ENCODE data around the gene NFKBIE.

The NFKBIE gene

GRCh38 chr6:44272529-44272928 is 7.2 kb upstream of the NFKBIE start:
- in situ Hi-C loops (cut with MboI; ENCODE audit: low sequenced_read_pairs) = no loop called here
- no peak for DNase-seq (ENCODE audit: low spot score in 2 of 2)
- Histone ChIP-seq H3K4me3 (no peak overlapping the region), H3K4me1 (no peaks in the 10 kb centered on the region), H3K36me3 (replicated peaks) (no peaks in the 10 kb centered on the region), H3K9me3 (no peaks in the 10 kb centered on the region), H3K27me3 (ENCODE audit: low read depth) (peaks cover 11% of the 10 kb centered on the region)

GRCh38 chr6:44271914-44272313 is 6.6 kb upstream of the NFKBIE start:
- Histone ChIP-seq H3K4me1 (no peaks in the 10 kb centered on the region), H3K4me3 (no peak overlapping the region), H3K27me3 (ENCODE audit: low read depth) (peaks cover 7% of the 10 kb centered on the region), H3K36me3 (replicated peaks) (no peaks in the 10 kb centered on the region), H3K9me3 (no peaks in the 10 kb centered on the region)
- DNase-seq (ENCODE audit: low spot score in 2 of 2) = no peak
- in situ Hi-C loops (cut with MboI; ENCODE audit: low sequenced_read_pairs) = no loop called here

- DNase-seq (ENCODE audit: low spot score in 2 of 2) = no peak
- Histone ChIP-seq H3K9me3 (no peaks in the 10 kb centered on the region), H3K36me3 (replicated peaks) (no peaks in the 10 kb centered on the region), H3K4me1 (no peaks in the 10 kb centered on the region), H3K27me3 (ENCODE audit: low read depth) (peaks cover 7% of the 10 kb centered on the region), H3K4me3 (no peak overlapping the region)
- in situ Hi-C loops (cut with MboI; ENCODE audit: low sequenced_read_pairs) = no loop called here
These were observed 6.0 kb upstream of the NFKBIE start for GRCh38 chr6:44271406-44271723.

GRCh38 chr6:44270526-44271405 is 5.4 kb upstream of the NFKBIE start:
- Histone ChIP-seq H3K27me3 (ENCODE audit: low read depth) (peaks cover 7% of the 10 kb centered on the region), H3K9me3 (no peaks in the 10 kb centered on the region), H3K36me3 (replicated peaks) (no peaks in the 10 kb centered on the region), H3K4me1 (peaks cover under 1% of the 10 kb centered on the region; the same call in 1 of the 2 replicates), H3K4me3 (peak overlapping the region; percentile 13; the same call in 1 of the 2 replicates)
- in situ Hi-C loops (cut with MboI; ENCODE audit: low sequenced_read_pairs) = no loop called here
- peak in 1 of 2 experiments; percentile 68 for DNase-seq (ENCODE audit: low spot score in 2 of 2)

GRCh38 chr6:44269921-44270525 is 4.7 kb upstream of the NFKBIE start, which contains the start of gene TMEM151B:
Gene TMEM151B, plus strand, starts transcription at chr6:44270450. Its CDS starts 293 bp downstream, at chr6:44270743.
- DNase-seq (ENCODE audit: low spot score in 2 of 2) = peak in 1 of 2 experiments; percentile 20
- H3K4me1 ChIP-seq = peaks cover 3% of the 10 kb centered on the region
- H3K9me3 ChIP-seq = no peaks in the 10 kb centered on the region
- no peaks in the 10 kb centered on the region for H3K36me3 ChIP-seq (replicated peaks)
- in situ Hi-C loops (cut with MboI; ENCODE audit: low sequenced_read_pairs) = loop anchor here (5.0 kb wide), 1 partner anchor 67 kb away; no protein-coding TSS in a partner anchor
- H3K27me3 ChIP-seq (ENCODE audit: low read depth) = peaks cover 7% of the 10 kb centered on the region
- peak within 1 kb of the TSS; percentile 13; the same call in 1 of the 2 replicates for H3K4me3 ChIP-seq

GRCh38 chr6:44269178-44269920 is 4.0 kb upstream of the NFKBIE start:
- in situ Hi-C loops (cut with MboI; ENCODE audit: low sequenced_read_pairs) = loop anchor here (5.0 kb wide), 1 partner anchor 68 kb away; no protein-coding TSS in a partner anchor

GRCh38 chr6:44268095-44268628 is 2.8 kb upstream of the NFKBIE start:
- in situ Hi-C loops (cut with MboI; ENCODE audit: low sequenced_read_pairs) = loop anchor here (5.0 kb wide), 1 partner anchor 69 kb away; no protein-coding TSS in a partner anchor
- DNase-seq (ENCODE audit: low spot score in 2 of 2) = peak; percentile 69 to 75
- no peaks in the 10 kb centered on the region for H3K36me3 ChIP-seq (replicated peaks)
- peaks cover 7% of the 10 kb centered on the region for H3K27me3 ChIP-seq (ENCODE audit: low read depth)
- peaks cover 11% of the 10 kb centered on the region for H3K4me1 ChIP-seq
- H3K9me3 ChIP-seq = no peaks in the 10 kb centered on the region
- no peak overlapping the region for H3K4me3 ChIP-seq

More at GRCh38 chr6:44269178-44269920, 4.0 kb upstream of the NFKBIE start:
- H3K36me3 ChIP-seq (replicated peaks) = no peaks in the 10 kb centered on the region
- no peak for DNase-seq (ENCODE audit: low spot score in 2 of 2)
- no peaks in the 10 kb centered on the region for H3K9me3 ChIP-seq
- peaks cover 3% of the 10 kb centered on the region for H3K4me1 ChIP-seq
- no peak overlapping the region for H3K4me3 ChIP-seq
- H3K27me3 ChIP-seq (ENCODE audit: low read depth) = peaks cover 7% of the 10 kb centered on the region

- Histone ChIP-seq H3K4me3 (no peak overlapping the region), H3K36me3 (replicated peaks) (no peaks in the 10 kb centered on the region), H3K4me1 (peaks cover 11% of the 10 kb centered on the region), H3K9me3 (no peaks in the 10 kb centered on the region), H3K27me3 (ENCODE audit: low read depth) (peaks cover 7% of the 10 kb centered on the region)
- DNase-seq (ENCODE audit: low spot score in 2 of 2) = no peak
- in situ Hi-C loops (cut with MboI; ENCODE audit: low sequenced_read_pairs) = loop anchor here (5.0 kb wide), 1 partner anchor 70 kb away; no protein-coding TSS in a partner anchor
These were observed 1.9 kb upstream of the NFKBIE start for GRCh38 chr6:44267252-44267651.

GRCh38 chr6:44266347-44266746 is 996 bp upstream of the NFKBIE start:
- Histone ChIP-seq H3K36me3 (replicated peaks) (no peaks in the 10 kb centered on the region), H3K27me3 (ENCODE audit: low read depth) (peaks cover 7% of the 10 kb centered on the region), H3K9me3 (no peaks in the 10 kb centered on the region), H3K4me1 (peaks cover 11% of the 10 kb centered on the region), H3K4me3 (no peak overlapping the region)
- DNase-seq (ENCODE audit: low spot score in 2 of 2) = no peak
- in situ Hi-C loops (cut with MboI; ENCODE audit: low sequenced_read_pairs) = loop anchor here (5.0 kb wide), 1 partner anchor 71 kb away; no protein-coding TSS in a partner anchor

- peak overlapping the region; percentile 67 for H3K4me3 ChIP-seq
- DNase-seq (ENCODE audit: low spot score in 2 of 2) = no peak
- H3K4me1 ChIP-seq = peaks cover 11% of the 10 kb centered on the region
- in situ Hi-C loops (cut with MboI; ENCODE audit: low sequenced_read_pairs) = loop anchor here (5.0 kb wide), 1 partner anchor 72 kb away; no protein-coding TSS in a partner anchor
- no peaks in the 10 kb centered on the region for H3K9me3 ChIP-seq
- peaks cover 7% of the 10 kb centered on the region for H3K27me3 ChIP-seq (ENCODE audit: low read depth)
- no peaks in the 10 kb centered on the region for H3K36me3 ChIP-seq (replicated peaks)
These were observed 427 bp upstream of the NFKBIE start for GRCh38 chr6:44265722-44266233.

- Histone ChIP-seq H3K27me3 (ENCODE audit: low read depth) (peaks cover 2% of the 10 kb centered on the region; the same call in 1 of the 2 replicates), H3K4me3 (peak overlapping the region; percentile 67), H3K36me3 (replicated peaks) (no peaks in the 10 kb centered on the region), H3K4me1 (peaks cover 11% of the 10 kb centered on the region), H3K9me3 (no peaks in the 10 kb centered on the region)
- no peak for DNase-seq (ENCODE audit: low spot score in 2 of 2)
- in situ Hi-C loops (cut with MboI; ENCODE audit: low sequenced_read_pairs) = loop anchor here (5.0 kb wide), 1 partner anchor 73 kb away; no protein-coding TSS in a partner anchor
These were observed 971 bp downstream of the NFKBIE start for GRCh38 chr6:44264154-44265006.

- in situ Hi-C loops (cut with MboI; ENCODE audit: low sequenced_read_pairs) = no loop called here
These were observed 1.8 kb downstream of the NFKBIE start for GRCh38 chr6:44263354-44264100.

More at GRCh38 chr6:44263354-44264100, 1.8 kb downstream of the NFKBIE start:
- Histone ChIP-seq H3K36me3 (replicated peaks) (no peaks in the 10 kb centered on the region; the same call in 1 of the 2 replicates), H3K27me3 (ENCODE audit: low read depth) (no peaks in the 10 kb centered on the region; the same call in 1 of the 2 replicates), H3K4me1 (peaks cover 11% of the 10 kb centered on the region), H3K4me3 (peak overlapping the region; percentile 67), H3K9me3 (no peaks in the 10 kb centered on the region)
- no peak for DNase-seq (ENCODE audit: low spot score in 2 of 2)
